Neural progenitor cell (in vitro differentiated cells): ENCODE measurements around the gene PCARE. TPM values are rescaled to one million over a fixed set of nuclear protein-coding genes. Genes with fewer than 3 reads are reported as not detected.

ENCODE experiments used
- DNase-seq: peaks from one replicate; pipeline ENCODE4 v3.0.0-alpha.2; 2016; ENCODE audit warnings: low spot score
- H2AFZ ChIP-seq: fragments of 200-600 bp; sonication (generic); replicated peaks from 2 replicates; pipeline ENCODE4 v1.6.1; 2016; ENCODE audit warnings: antibody characterized with exemption
- H3F3A ChIP-seq: fragments of 200-600 bp; sonication (generic); 2 replicates; pipeline ENCODE4 v1.6.1; 2016; ENCODE audit warnings: antibody characterized with exemption, low read depth
- H3K27ac ChIP-seq: fragments of 200-600 bp; sonication (generic); 2 replicates; pipeline ENCODE4 v1.5.1; 2016; ENCODE audit warnings: mild to moderate bottlenecking
- H3K27me3 ChIP-seq: fragments of 200-600 bp; sonication (generic); 2 replicates; pipeline ENCODE4 v1.6.1; 2016; ENCODE audit warnings: mild to moderate bottlenecking, moderate library complexity
- H3K36me3 ChIP-seq: fragments of 200-600 bp; sonication (generic); 2 replicates; pipeline ENCODE4 v1.5.1; 2016
- H3K4me1 ChIP-seq: fragments of 200-600 bp; sonication (generic); 2 replicates; pipeline ENCODE4 v1.6.1; 2016; ENCODE audit warnings: mixed run types
- H3K4me2 ChIP-seq: fragments of 200-600 bp; sonication (generic); 2 replicates; pipeline ENCODE4 v1.6.1; 2016
- H3K4me3 ChIP-seq: fragments of 200-600 bp; sonication (generic); 2 replicates; pipeline ENCODE4 v1.5.1; 2016
- H3K79me2 ChIP-seq: fragments of 200-600 bp; sonication (generic); 2 replicates; pipeline ENCODE4 v1.6.1; 2016; ENCODE audit warnings: low read depth
- H3K9ac ChIP-seq: fragments of 200-600 bp; sonication (generic); 2 replicates; pipeline ENCODE4 v1.6.1; 2016
- H3K9me3 ChIP-seq: fragments of 200-600 bp; sonication (generic); 2 replicates; pipeline ENCODE4 v1.5.1; 2016; ENCODE audit warnings: low read depth
- H4K20me1 ChIP-seq: fragments of 200-600 bp; sonication (generic); 2 replicates; pipeline ENCODE4 v1.6.1; 2016; ENCODE audit warnings: low read depth
- H3K27ac Mint-ChIP-seq: 3 replicates; pipeline ENCODE4 v1.8.0; 2021; ENCODE audit warnings: mixed read lengths
- H3K27me3 Mint-ChIP-seq: 2 replicates; pipeline ENCODE4 v1.8.0; 2022; ENCODE audit warnings: low read depth, mild to moderate bottlenecking, inconsistent platforms, moderate library complexity, mixed read lengths; ENCODE audit not compliant: insufficient read depth
- H3K36me3 Mint-ChIP-seq: 3 replicates; pipeline ENCODE4 v1.8.0; 2021; ENCODE audit warnings: mixed read lengths
- H3K4me1 Mint-ChIP-seq: 3 replicates; pipeline ENCODE4 v1.8.0; 2021; ENCODE audit warnings: mixed read lengths
- H3K4me3 Mint-ChIP-seq: 3 replicates; pipeline ENCODE4 v1.8.0; 2021; ENCODE audit warnings: mild to moderate bottlenecking, moderate library complexity, mixed read lengths
- H3K9me3 Mint-ChIP-seq: 3 replicates; pipeline ENCODE4 v1.8.0; 2020; ENCODE audit warnings: mixed read lengths
- CTCF ChIP-seq: fragments of 200-600 bp; sonication (generic); IDR thresholded peaks from 2 replicates; pipeline ENCODE4 v1.5.1; 2017; ENCODE audit warnings: antibody characterized with exemption, mild to moderate bottlenecking
- EZH2 ChIP-seq: fragments of 200-600 bp; sonication (generic); IDR thresholded peaks from 2 replicates; pipeline ENCODE4 v1.6.1; 2017; ENCODE audit warnings: antibody characterized with exemption, mild to moderate bottlenecking, moderate library complexity
- EZH2phosphoT487 ChIP-seq: fragments of 200-600 bp; sonication (generic); IDR thresholded peaks from 2 replicates; pipeline ENCODE4 v1.6.1; 2017; ENCODE audit warnings: antibody characterized with exemption
- total RNA-seq: library from RNA; depleted of rRNA; stranded (reverse); fragments of >200 nt; gene quantifications from 2 replicates; pipeline ENCODE4 v1.2.3, GENCODE V29; 2015; ENCODE audit warnings: low replicate concordance

PCARE gene
- total RNA-seq, 1 donor from 2014 or later: not detected

- Histone ChIP-seq H2AFZ (no peak overlapping the region), H4K20me1 (no peaks in the 10 kb centered on the region), H3K36me3 (no peaks in the 10 kb centered on the region), H3K27ac (no peak overlapping the region), H3K79me2 (no peaks in the 10 kb centered on the region), H3K27me3 (no peaks in the 10 kb centered on the region), H3K9ac (no peak overlapping the region), H3K9me3 (no peaks in the 10 kb centered on the region), H3F3A (no peaks in the 10 kb centered on the region), H3K4me1 (no peaks in the 10 kb centered on the region), H3K4me3 (no peak overlapping the region), H3K4me2 (no peak overlapping the region)
- Mint-ChIP-seq H3K4me3 (no peak overlapping the region), H3K9me3 (peaks cover 3% of the 10 kb centered on the region), H3K27me3 (peaks cover 2% of the 10 kb centered on the region), H3K4me1 (peaks cover 18% of the 10 kb centered on the region), H3K27ac (no peak overlapping the region), H3K36me3 (no peaks in the 10 kb centered on the region)
- TF ChIP-seq CTCF (no peak), EZH2phosphoT487 (no peak), EZH2 (no peak)
- DNase-seq: no peak
Observed at GRCh38 chr2:29039718-29040480, 34.4 kb downstream of the PCARE start.

- DNase-seq: no peak
- Histone ChIP-seq H3K9ac (no peak overlapping the region), H3K36me3 (no peaks in the 10 kb centered on the region), H3K27me3 (no peaks in the 10 kb centered on the region), H3K4me1 (peaks cover 6% of the 10 kb centered on the region), H3K27ac (no peak overlapping the region), H4K20me1 (no peaks in the 10 kb centered on the region), H3F3A (no peaks in the 10 kb centered on the region), H3K9me3 (no peaks in the 10 kb centered on the region), H2AFZ (no peak overlapping the region), H3K4me3 (no peak overlapping the region), H3K79me2 (no peaks in the 10 kb centered on the region), H3K4me2 (no peak overlapping the region)
- no peak overlapping the region for H3K27ac Mint-ChIP-seq
- peaks cover under 1% of the 10 kb centered on the region for H3K27me3 Mint-ChIP-seq
- no peak overlapping the region for H3K4me3 Mint-ChIP-seq
- peaks cover 3% of the 10 kb centered on the region for H3K9me3 Mint-ChIP-seq
- peaks cover 18% of the 10 kb centered on the region for H3K4me1 Mint-ChIP-seq
- no peaks in the 10 kb centered on the region for H3K36me3 Mint-ChIP-seq
- TF ChIP-seq CTCF: no peak
- no peak for TF ChIP-seq EZH2phosphoT487
- no peak for TF ChIP-seq EZH2
Observed at GRCh38 chr2:29035016-29035745, 39.1 kb downstream of the PCARE start.

GRCh38 chr2:29033656-29034055 is 40.7 kb downstream of the PCARE start:
- no peak overlapping the region for H2AFZ ChIP-seq
- Mint-ChIP-seq H3K4me3 (no peak overlapping the region), H3K27ac (no peak overlapping the region), H3K27me3 (peaks cover 2% of the 10 kb centered on the region), H3K36me3 (no peaks in the 10 kb centered on the region), H3K4me1 (peaks cover 14% of the 10 kb centered on the region), H3K9me3 (peaks cover 3% of the 10 kb centered on the region)
- H3K27ac ChIP-seq: no peak overlapping the region
- no peak for DNase-seq
- H3K36me3 ChIP-seq: no peaks in the 10 kb centered on the region
- H3K4me2 ChIP-seq: no peak overlapping the region
- no peaks in the 10 kb centered on the region for H3K9me3 ChIP-seq
- no peak for TF ChIP-seq EZH2
- no peak for TF ChIP-seq CTCF
- TF ChIP-seq EZH2phosphoT487: no peak
- no peak overlapping the region for H3K4me3 ChIP-seq
- no peaks in the 10 kb centered on the region for H3K79me2 ChIP-seq
- H3F3A ChIP-seq: no peaks in the 10 kb centered on the region
- peaks cover 6% of the 10 kb centered on the region for H3K4me1 ChIP-seq
- H3K9ac ChIP-seq: no peak overlapping the region
- H4K20me1 ChIP-seq: no peaks in the 10 kb centered on the region
- H3K27me3 ChIP-seq: no peaks in the 10 kb centered on the region
